Stimulated activated naive CD4-positive, alpha-beta T cell treated with Interleukin-2 at 50 U/mL for 16 hours (primary cell): ENCODE data around the gene RASSF7.

Experiments
- DNase-seq: peaks from one replicate; lab custom pipeline; 2025; lab: John Stamatoyannopoulos, UW

The RASSF7 gene

DNA sequence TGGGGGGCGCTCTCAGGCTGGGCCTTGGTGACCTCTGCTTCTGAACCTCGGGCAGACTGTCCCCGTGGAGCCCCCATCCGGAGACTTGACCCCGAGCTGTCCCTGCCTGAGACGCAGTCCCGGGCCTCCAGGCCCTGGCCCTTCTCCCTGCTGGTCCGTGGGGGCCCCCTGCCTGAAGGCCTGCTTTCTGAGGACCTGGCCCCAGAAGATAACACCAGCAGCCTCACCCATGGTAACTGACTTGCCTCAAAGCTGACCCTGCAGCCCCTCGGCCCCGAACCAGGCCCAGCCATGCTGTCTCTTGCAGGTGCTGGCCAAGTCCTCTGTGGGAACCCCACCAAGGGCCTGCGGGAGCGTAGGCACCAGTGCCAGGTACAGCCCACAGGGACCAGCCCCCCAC lies 9.2 kb upstream of the RASSF7 start:
- DNase-seq: no peak

GRCh38 chr11:553083-553987 lies 7.4 kb upstream of the RASSF7 start:
- no peak for DNase-seq

DNA sequence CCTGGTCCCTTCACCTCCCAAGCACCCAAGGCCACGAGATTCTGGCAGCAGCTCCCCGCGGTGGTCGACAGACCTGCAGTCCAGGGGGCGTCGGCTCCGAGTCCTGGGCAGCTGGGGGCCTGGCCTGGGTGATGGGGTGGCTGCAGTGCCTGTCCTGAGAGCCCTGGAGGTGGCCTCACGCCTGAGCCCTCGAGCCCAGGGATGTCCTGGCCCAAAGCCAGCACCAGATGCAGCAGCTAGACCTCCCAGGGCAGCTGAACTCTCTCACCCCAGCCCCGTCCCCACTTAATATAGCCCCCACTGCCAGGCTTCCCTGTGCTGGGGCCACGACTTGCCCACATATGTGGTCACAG lies 6.8 kb upstream of the RASSF7 start:
- DNase-seq: no peak

DNA sequence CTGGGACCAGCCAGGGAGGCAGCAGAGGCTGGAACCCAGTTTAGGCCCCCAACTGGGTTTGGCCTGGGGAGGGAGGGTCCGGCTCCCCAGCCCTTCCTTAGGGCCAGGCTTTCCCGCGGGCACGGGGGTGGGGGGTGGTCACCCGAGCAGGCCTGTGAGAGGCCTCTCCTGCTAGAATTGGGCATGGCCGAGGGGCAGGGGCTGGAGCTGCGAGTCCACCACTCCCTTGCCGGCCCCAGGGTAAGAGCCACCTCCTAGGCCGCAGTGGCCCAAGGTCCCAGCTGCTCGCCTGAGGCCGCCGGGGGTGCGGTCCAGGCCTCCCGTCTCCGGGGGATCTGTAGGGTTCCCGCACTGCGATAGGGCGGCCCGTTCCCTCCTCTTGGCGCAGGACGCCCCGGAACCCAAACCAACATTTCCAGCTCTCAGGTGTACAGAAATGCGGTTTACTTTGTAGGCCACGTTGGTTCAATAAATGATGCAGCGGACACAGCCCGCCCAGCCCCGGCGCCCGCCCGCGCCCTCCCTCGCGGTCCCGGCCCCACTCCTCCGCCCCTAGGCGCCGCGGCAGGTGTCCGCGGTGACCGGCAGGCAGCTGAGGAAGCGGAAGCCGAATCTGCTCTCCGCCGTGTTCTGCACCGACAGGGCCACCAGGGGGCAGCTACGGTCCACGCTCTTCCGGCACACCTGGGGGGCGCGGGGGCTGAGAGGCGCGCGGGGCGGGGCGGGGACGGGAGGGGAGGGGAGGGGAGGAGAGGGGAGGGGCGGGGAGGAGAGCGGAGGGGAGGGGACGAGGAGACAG lies 6.1 kb upstream of the RASSF7 start:
- DNase-seq: peak; percentile 80

DNA sequence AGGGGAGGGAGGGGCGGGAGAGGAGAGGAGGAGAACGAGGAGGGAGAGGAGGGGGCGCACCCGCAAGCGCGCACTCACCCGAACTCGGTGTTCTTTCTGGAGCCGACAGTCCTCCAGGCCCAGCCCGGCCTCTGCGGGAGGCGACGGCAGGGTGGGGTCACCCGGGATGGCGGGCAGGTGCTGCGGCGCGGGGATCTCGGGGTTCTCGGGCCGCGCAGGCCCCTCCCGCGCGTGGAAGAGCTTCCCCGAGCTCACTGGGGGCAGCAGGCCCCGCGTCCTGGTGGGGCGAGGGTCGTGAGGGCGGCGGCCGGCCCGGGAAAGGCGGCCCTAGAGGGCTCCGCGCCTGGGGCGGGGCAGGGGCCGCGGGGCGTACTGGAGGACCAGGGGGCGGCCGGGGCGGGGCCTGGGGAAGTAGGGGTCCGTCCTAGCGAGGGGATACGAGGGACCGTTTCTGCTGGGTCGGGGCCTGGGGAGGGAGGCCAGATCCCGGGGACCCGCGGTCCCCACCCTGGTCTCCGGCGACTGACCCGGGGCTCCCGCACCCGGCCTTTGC lies 5.5 kb upstream of the RASSF7 start:
- no peak for DNase-seq

DNA sequence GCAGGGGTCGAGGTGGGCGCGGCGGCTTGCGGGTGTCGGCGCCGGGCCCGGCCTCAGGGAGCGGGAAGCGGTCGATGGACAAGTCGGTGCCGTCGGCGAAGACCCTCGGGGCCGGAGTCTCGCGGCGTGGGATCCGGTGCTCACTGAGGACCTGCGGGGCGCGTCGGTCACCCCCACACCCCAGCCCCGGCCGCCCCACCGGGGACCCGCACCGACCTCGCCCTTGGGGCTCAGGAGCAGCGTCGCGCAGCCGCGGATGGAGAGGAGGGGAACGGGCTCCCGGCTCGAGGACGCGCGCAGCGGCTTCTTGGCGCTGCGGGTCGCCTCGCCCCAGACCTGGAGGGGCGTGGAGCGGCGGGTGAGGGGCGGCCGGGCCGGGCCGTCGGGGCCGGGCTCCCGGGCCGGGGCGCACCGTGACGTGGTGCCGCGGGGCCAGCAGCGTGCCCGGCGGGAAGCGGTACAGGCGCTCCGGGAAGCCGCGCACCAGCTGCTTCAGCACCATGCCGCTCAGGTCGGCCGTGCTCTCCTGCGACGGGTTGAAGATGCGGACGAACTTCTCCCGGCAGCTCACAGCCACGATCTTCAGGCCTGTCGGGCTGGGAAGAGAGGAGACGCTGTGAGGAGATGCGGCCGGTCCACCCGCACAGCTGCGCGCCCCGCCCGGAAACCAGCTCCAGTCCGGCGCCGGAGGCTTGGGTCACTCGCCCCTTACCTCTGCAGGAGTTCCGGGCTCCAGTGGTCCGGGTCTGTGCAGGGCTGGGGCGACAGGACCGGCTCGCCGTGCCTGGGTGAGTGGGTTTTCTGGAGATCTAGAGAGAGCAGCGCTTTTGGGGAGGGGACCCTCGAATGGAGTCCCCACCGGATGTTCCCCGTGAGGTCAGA lies 4.7 kb upstream of the RASSF7 start:
- no peak for DNase-seq

DNA sequence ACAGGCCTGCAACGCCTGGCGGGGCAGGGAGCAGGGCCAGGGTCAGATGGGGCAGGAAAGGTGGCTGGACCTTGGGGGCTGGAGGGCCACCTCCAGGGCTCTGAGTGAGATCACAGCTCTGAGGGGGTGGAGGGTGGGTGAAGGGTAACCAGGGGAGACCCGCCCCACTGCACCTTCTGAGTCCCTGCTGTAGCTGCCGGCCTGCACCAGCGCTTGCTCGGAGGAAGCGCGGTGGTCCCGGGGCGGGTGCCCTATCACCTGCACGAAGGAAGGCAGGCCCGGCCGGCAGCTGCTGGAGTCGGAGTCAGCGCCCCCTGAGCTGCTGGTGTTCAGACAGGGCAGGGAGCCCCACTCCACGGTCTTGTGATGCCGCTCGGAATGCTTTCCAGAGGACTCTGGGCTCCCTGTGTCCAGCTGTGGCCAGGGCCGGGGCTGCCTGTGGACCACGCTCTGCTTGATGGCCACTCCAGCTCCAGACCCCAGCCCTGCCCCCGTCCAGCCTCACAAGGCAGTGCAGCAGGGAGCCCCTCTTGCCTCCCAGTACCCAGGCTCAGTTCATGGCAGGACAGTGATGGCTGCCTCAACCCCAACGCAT lies 4.0 kb upstream of the RASSF7 start:
- no peak for DNase-seq

- DNase-seq: no peak
These were observed 3.2 kb upstream of the RASSF7 start for GRCh38 chr11:557328-558132.

DNA sequence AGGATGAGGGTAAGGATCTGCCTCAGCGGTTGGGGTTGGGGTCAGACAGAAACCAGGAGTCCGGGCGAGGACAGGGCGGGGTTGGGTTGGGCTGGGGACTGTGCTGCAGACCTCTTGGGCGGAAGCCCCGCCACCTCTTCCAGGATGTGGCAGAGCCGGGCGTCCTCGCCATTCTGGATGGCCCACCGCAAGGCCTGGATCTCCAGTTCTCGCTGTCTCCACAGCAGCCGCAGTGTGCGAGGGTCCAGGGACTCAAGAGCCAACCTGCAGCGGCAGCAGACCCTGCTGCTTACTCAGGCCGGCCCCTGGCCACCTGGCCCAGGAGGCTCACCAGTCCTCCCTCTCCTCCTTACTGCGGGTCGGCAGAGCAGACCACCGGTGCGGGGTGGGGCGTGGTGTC lies 2.3 kb upstream of the RASSF7 start:
- DNase-seq: no peak

DNA sequence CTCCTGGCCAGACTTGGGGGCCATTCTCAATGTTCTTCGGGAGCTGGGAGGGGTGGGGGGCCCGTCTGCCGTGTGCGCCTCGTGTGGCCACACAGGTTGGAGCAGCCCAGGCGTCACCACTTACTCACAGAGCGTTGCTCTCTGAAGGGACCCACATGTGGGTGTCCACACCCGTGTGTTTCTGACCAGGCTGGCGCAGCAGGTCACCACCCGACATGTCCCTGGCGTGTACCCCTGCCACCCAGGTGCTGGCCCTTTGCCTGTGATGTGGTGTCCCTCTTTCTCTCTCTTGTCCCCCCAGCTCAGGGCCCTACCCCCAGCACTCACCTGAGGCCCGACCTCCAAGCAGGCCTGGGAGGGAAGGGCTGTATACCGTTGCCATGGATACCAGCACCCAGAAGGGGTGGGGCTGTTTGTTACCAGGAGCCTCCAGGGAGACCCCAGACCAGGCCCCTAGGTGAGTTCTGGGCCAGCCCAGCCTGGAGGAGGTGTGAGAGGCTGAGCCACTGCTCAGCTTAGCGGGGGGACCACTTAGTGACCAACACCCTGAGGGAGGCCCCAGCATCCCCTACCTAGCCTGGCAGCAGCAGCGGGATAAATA lies 1.6 kb upstream of the RASSF7 start:
- no peak for DNase-seq

DNA sequence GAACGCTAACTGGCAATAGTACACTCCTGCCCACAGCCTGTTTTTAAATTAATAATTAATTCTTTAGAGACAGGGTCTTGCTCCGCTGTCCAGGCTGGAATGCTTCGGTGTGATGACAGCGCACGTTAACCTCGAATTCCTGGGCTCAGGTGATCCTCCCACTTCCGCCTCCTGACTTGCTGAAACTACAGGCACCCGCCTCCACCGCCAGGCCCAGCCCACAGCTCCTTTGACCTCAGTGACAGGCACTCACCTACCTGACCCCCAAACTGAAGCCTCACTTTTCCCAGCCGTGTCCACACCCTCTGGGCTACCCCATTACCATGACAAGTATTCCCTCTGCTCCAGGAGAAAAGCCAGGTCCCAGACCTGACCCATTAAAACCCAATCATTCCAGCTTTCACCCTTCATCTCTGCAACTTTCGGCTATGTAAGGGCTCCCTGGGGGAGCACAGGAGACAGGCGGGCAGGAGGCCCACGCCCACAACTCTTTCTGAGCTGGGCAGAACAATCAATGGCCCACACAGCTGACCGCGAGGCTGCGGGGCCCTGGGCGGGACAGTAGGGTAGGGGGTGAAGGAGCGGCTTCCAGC lies 962 bp upstream of the RASSF7 start:
- DNase-seq: no peak

DNA sequence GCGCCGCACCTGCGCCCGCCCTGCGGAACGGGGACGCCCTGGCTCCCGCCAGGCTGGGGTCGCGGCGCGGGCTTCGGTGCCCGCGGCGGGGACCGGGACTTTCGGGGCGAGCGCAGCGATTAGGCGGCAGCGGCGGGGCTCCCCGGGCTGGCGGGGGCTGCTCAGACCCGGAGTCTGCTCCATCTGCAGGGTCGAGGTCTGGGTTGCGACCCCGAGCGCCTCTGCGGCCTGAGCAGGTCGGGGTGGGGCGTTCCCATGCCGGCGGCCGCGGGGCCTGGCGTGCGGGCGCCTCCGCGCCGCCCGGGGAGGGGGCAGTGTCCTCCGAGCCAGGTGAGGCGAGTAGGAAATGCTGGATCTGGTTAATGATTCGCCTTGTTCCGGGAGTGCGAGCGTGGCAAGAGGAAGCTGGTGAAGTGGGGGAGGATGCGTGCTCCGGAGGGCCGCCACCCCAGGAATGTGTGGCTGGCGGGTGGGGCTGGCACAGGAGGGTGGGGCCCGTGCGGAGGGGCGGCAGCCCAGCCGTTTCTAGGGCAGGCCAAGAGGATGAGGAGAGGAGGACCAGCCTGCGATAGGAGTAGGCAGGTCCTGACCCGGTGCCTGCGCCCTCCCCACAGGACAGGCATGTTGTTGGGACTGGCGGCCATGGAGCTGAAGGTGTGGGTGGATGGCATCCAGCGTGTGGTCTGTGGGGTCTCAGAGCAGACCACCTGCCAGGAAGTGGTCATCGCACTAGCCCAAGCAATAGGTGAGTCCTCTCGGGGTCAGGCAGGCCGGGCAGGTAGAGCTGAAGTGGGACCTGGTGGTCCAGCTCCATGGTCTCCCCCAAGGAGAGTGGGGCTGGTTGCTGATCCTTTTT lies 606 bp downstream of the RASSF7 start:
- no peak for DNase-seq

DNA sequence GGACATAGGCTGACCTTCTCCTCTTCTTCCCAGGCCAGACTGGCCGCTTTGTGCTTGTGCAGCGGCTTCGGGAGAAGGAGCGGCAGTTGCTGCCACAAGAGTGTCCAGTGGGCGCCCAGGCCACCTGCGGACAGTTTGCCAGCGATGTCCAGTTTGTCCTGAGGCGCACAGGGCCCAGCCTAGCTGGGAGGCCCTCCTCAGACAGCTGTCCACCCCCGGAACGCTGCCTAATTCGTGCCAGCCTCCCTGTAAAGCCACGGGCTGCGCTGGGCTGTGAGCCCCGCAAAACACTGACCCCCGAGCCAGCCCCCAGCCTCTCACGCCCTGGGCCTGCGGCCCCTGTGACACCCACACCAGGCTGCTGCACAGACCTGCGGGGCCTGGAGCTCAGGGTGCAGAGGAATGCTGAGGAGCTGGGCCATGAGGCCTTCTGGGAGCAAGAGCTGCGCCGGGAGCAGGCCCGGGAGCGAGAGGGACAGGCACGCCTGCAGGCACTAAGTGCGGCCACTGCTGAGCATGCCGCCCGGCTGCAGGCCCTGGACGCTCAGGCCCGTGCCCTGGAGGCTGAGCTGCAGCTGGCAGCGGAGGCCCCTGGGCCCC lies 1.4 kb downstream of the RASSF7 start:
- no peak for DNase-seq

- no peak for DNase-seq
These were observed 2.5 kb downstream of the RASSF7 start for GRCh38 chr11:563066-563811.

- DNase-seq: no peak
These were observed 3.2 kb downstream of the RASSF7 start for GRCh38 chr11:563812-564578.

DNA sequence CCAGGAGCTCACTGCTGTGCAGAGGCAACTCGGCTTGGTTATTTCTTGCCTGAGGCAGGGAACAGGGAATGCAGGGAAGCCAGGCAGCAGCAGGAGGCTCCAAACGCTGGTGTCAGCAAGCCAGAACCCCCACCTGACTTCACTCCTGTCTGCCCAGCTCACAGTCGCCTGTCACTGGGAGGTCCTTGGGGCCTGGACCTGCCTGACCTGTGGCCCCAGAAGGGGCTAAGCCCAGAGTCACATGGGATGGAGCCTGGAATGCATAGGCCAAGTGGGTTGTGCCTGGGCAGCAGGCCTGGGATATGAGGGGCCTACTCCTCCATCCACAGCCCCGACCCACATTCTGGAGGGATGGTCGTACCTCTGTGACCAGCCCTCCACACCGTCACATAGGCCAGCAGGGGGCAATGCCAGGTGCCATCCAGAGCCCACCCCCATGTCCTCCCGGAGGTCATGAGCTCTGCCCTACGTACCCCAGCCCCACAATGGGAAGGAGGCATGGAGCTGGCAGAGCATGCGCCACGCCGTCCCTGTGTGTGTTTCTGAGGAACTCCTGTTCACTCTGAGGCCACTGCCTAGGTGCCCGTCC lies 5.2 kb downstream of the RASSF7 start:
- no peak for DNase-seq
